ENCODE data around the gene ADAM10. TPM values are rescaled to one million over a fixed set of nuclear protein-coding genes. Genes with fewer than 3 reads are reported as not detected.

ADAM10 gene
- total RNA-seq, 1 donor from 2014 or later, result 147 TPM

DNA sequence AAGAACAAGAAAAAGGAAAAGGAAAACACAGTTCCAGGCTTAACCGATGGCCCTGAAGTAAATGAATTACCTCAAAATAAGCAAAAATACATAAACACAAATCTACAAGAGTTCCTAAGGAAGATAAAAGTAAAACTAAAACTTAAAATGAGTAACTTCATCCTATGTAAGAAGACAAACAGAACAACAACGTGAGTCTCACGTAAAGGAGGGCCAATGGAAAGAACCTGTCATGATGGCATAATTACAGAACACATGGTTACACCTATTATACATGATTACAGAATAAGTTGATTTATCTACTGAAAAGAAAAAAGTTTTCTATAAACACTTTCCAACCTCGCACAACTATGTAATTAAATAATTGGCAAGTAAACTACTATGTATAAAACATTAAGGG lies 42.1 kb downstream of the ADAM10 start:
- TF ChIP-seq, protein P1, sequence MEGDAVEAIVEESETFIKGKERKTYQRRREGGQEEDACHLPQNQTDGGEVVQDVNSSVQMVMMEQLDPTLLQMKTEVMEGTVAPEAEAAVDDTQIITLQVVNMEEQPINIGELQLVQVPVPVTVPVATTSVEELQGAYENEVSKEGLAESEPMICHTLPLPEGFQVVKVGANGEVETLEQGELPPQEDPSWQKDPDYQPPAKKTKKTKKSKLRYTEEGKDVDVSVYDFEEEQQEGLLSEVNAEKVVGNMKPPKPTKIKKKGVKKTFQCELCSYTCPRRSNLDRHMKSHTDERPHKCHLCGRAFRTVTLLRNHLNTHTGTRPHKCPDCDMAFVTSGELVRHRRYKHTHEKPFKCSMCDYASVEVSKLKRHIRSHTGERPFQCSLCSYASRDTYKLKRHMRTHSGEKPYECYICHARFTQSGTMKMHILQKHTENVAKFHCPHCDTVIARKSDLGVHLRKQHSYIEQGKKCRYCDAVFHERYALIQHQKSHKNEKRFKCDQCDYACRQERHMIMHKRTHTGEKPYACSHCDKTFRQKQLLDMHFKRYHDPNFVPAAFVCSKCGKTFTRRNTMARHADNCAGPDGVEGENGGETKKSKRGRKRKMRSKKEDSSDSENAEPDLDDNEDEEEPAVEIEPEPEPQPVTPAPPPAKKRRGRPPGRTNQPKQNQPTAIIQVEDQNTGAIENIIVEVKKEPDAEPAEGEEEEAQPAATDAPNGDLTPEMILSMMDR (IDR thresholded peaks at IDR 0.05), result no peak
- H3K27ac Mint-ChIP-seq (ENCODE audit: unreplicated experiment), result no peak overlapping the region

DNA sequence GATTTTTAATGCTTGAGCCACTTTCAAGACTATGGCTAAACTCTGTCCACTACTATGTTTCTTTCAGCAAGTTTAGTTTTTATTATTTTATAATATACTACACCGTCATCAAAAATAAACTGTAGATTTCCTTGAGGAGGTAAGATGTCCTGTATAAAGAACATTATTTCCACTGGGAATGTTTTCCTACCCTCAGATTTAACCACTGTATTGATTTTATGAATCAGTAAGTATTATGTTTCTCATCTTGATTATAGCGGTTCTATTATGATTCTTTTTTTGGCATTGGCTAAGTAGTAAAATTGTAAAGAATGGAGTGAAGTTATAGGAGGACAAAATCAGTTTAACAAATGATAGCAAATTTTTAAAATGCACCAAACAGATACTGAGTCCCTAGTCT lies 44.4 kb downstream of the ADAM10 start:
- no peak overlapping the region for H3K4me3 Mint-ChIP-seq (ENCODE audit: unreplicated experiment)
- peaks cover 8% of the 10 kb centered on the region for H3K36me3 Mint-ChIP-seq (ENCODE audit: low read depth)
- TF ChIP-seq, protein P1 (IDR thresholded peaks at IDR 0.05), result no peak
- peaks cover 4% of the 10 kb centered on the region for H3K9me3 Mint-ChIP-seq (ENCODE audit: low read depth)
- no peaks in the 10 kb centered on the region for H3K27me3 Mint-ChIP-seq (ENCODE audit: low read depth)
- H3K4me1 Mint-ChIP-seq (ENCODE audit: low read depth), result peaks cover 17% of the 10 kb centered on the region
- H3K27ac Mint-ChIP-seq (ENCODE audit: unreplicated experiment), result peak overlapping the region; percentile 1
- DNase-seq (ENCODE audit: low spot score), result no peak

More for the DNA sequence above, 42.1 kb downstream of the ADAM10 start:
- Mint-ChIP-seq H3K4me1 (ENCODE audit: low read depth) (peaks cover 17% of the 10 kb centered on the region), H3K27me3 (ENCODE audit: low read depth) (no peaks in the 10 kb centered on the region), H3K4me3 (ENCODE audit: unreplicated experiment) (no peak overlapping the region), H3K36me3 (ENCODE audit: low read depth) (no peaks in the 10 kb centered on the region), H3K9me3 (ENCODE audit: low read depth) (no peaks in the 10 kb centered on the region)
- no peak for DNase-seq (ENCODE audit: low spot score)

DNA sequence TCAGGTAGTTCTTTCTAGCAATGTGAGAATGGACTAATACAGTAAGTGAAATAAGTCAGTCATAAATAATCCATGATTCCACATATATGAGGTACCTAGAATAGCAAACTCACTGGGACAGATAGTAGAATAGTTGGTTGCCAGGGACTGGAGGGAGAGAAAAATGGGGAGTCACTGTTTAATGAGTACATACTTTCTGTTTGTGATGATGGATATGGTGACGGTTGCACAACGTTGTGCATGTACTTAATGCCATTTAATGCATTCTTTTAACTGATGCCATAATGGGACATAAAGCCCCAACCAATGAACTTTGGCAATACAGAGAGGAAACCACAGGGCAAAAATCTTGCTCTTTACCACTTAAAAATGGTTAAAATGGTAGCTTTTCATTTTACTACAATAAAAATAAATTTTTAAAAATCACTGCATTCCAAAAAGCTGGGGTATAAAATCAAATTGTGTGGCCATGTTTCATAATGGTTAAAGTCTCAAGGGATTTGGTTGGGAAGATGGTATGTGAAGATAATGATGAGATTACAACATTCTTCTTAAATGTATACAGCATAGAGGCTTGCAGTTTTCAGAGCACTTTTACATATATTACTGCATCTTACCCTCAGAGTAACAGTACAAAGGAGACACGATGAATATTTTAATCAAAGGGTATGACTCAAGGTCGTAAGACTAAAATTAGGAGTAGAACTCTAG lies 45.2 kb downstream of the ADAM10 start:
- Mint-ChIP-seq H3K4me3 (ENCODE audit: unreplicated experiment) (no peak overlapping the region), H3K27me3 (ENCODE audit: low read depth) (no peaks in the 10 kb centered on the region), H3K27ac (ENCODE audit: unreplicated experiment) (no peak overlapping the region), H3K9me3 (ENCODE audit: low read depth) (peaks cover 9% of the 10 kb centered on the region), H3K4me1 (ENCODE audit: low read depth) (peaks cover 17% of the 10 kb centered on the region), H3K36me3 (ENCODE audit: low read depth) (peaks cover 12% of the 10 kb centered on the region)
- no peak for DNase-seq (ENCODE audit: low spot score)
- TF ChIP-seq, protein P1 (IDR thresholded peaks at IDR 0.05), result no peak

DNA sequence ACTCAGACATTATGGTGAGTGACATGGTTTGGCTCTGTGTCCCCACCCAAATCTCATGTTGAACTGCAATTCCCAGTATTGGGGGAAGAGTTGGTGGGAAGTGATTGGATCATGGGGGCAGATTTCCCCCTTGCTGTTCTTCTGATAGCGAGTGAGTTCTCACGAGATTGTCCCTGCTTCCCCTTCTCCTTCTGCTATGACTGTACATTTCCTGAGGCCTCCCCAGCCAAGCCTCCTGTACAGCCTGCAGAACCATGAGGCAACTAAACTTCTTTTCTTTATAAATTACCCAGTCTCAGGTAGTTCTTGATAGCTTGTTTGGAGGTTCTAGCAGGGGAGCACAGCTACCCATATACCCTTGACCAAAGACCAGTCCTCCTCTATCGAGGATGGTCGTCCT lies 45.9 kb downstream of the ADAM10 start:
- Mint-ChIP-seq H3K27me3 (ENCODE audit: low read depth) (no peaks in the 10 kb centered on the region), H3K4me3 (ENCODE audit: unreplicated experiment) (no peak overlapping the region), H3K36me3 (ENCODE audit: low read depth) (peaks cover 16% of the 10 kb centered on the region), H3K4me1 (ENCODE audit: low read depth) (peaks cover 19% of the 10 kb centered on the region), H3K27ac (ENCODE audit: unreplicated experiment) (no peak overlapping the region), H3K9me3 (ENCODE audit: low read depth) (peaks cover 16% of the 10 kb centered on the region)
- TF ChIP-seq, protein P1 (IDR thresholded peaks at IDR 0.05), result no peak
- no peak for DNase-seq (ENCODE audit: low spot score)

DNA sequence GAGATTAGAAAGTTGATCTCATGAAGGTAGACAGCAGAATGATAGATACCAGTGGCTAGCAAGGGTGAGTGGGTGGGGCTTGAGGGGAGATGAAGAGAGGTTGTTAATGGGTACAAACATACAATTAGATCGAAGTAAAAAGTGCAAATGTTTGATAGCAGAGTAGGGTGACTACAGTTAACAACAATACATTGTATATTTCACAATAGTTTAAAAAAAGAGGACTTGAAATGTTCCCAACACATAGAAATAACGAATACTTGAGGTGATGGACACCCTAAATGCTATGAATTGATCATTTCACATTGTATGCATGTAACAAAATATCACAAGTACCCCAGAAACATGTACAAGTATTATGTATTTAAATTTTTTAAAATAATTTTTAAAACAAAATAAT lies 47.3 kb downstream of the ADAM10 start:
- TF ChIP-seq, protein P1 (IDR thresholded peaks at IDR 0.05), result no peak
- Mint-ChIP-seq H3K27me3 (ENCODE audit: low read depth) (no peaks in the 10 kb centered on the region), H3K27ac (ENCODE audit: unreplicated experiment) (no peak overlapping the region), H3K36me3 (ENCODE audit: low read depth) (peaks cover 18% of the 10 kb centered on the region), H3K9me3 (ENCODE audit: low read depth) (peaks cover 16% of the 10 kb centered on the region), H3K4me1 (ENCODE audit: low read depth) (peaks cover 19% of the 10 kb centered on the region), H3K4me3 (ENCODE audit: unreplicated experiment) (no peak overlapping the region)
- no peak for DNase-seq (ENCODE audit: low spot score)
